COLO668 (cell line): ENCODE measurements around the gene UBR4.
"Not testable (repeated sequence)": the region's sequence is repeated elsewhere in the genome, so short reads cannot be mapped to it uniquely, and the experiment has no call there.

Experiments
- DNase-seq: peaks from one replicate; lab custom pipeline; 2025; ENCODE audit not compliant: unreplicated experiment; lab: John Stamatoyannopoulos, UW

UBR4 gene

DNA sequence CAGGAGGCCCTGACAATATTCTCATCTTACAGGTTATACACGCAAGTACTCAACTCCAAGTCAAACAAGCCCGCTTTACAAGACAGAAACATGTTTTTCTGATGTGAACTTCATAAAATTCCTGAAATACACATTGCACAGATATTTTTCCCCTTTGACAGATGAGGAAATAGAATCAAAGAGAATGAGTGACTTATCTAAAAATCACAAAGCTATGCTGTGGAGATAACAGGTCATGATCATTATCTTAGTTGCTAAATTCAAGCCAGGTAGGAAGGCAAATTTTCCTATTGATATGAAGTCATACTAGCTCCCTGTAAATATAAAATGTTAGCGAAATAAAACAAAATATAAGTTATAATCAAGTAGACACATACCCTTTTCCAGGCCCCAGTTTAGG lies 18.3 kb downstream of the UBR4 start:
- no peak for DNase-seq

DNA sequence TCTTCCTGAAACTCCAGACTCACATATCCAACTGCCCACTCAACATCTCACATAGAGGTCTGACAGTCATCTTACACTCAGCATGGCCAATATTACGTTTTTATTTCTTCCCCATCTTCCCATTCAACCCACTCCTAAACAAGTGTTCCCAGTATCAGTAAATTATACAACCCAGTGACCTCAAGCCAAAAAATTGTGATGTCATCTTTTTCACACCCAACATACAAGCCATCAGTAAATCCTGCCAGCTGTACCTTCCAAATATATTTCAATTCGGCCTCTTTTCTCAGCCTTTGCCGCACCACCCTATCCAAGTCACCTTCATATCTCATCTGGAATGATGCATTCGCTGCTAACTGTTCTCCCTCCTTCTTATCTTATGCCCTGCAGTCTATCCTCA lies 19.6 kb downstream of the UBR4 start:
- no peak for DNase-seq

DNA sequence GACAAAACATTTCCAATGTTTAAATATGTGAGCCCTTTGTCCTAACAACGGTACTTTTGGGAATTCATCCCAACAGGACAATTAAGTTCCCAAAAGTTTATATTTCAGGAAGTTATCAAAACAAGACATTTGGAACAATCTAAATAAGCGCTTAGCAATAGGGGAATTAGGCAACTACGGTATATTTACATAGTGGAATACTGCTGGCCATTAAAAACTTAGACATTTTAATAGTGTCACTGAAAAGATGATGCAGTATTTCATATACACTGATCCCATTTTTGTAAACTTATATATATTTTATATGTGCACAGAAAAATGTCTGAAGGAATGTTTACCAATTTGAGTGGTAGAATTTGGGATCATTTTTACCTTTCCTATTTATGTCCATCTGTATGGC lies 20.8 kb downstream of the UBR4 start:
- DNase-seq, result no peak

DNA sequence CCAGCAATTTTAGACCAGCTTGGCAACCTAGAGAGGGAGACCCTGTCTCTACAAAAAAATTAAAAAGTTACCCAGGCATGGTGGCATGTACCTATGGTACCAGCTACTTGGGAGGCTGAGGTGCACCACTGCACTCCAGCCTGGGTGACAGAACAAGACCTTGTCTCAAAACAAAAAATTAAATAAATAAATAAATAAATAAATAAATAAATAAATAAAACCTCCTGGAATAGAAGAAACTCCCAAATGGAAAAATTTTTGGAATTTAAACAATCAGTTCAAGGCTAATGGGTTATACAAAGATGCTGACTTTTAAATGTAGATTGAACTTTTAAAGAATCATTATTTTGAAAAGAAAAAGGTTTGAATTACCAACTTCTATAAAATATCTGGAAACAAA lies 22.2 kb downstream of the UBR4 start:
- no peak for DNase-seq

DNA sequence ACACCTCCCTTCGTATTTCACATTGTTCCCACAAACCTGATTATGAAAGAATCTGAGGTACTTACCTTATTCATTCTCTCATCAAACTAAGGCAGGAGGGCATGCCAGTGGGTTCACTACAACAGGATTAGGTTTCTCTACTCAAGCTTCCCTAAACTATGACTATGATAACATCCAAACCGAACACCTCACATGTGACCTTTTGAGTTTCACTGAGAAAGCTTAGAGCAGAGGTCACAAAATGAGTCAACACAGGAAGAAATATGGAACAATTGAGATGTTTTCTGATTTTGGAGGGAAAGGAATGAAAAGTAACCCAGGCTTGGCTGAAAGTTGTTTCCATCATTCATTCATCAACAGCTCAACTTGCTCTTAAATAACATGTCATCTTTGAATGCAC lies 24.1 kb downstream of the UBR4 start:
- no peak for DNase-seq

DNA sequence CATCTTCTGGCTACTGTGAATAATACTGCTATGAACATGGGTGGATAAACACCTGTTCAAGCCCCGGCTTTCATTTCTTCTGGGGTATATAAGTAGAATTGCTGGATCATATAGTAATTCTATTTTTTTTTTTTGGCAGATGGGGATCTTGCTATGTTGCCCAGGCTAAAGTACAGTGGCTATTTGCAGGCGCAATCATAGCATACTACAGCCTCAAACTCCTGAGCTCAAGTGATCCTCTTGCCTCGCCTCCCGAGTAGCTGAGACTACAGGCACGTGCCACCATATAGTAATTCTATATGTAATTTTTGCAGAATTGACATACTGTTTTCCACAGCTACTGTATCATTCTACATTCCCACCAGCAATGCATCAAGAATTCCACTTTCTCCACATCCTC lies 27.8 kb downstream of the UBR4 start:
- DNase-seq, result no peak

DNA sequence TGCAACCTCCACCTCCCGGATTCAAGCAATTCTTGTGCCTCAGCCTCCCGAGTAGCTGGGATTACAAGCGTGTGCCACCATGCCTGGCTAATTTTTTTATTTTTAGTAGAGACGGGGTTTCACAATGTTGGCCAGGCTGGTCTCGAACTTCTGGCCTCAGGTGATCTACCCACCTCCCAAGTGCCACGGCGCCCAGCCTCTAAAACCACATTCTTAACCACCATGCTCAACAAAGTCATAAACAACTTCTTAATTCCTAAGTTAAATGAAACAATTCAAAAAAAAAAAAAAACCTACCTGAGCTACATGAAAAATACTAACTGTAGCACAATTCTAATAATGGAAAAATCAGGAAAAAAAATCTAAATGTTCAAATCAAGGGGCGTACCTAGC lies 29.8 kb downstream of the UBR4 start:
- not testable (repeated sequence) for DNase-seq

DNA sequence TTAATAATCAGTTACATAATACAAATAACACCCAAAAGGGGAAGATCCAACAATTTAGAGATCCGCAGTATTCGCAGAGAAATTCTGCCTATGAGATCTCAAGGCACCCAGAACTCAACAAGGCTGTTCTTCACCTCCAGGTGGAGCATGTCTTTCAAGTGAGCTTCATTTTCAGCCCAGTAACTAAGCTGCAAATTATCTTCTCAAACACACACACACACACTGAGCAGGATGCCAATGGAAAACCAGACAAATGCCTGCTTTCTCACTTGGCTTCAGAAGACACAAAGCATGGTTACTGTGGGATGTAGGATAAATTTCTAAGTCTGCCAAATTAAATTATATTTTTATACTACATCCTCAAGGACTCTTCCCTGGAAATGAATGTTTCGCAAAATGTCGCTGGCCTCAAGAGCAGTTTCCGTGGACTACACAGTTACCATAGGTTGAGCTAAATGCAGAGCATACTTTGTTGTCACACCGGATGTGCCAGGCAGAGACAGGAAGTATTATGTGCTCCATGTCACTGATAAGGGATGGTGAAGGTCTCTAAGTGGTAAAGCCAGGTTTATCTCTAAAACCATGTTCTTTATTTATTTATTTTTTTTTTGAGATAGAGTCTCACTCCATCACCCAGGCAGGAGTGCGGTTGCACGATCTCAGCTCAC lies 30.3 kb downstream of the UBR4 start:
- no peak for DNase-seq

DNA sequence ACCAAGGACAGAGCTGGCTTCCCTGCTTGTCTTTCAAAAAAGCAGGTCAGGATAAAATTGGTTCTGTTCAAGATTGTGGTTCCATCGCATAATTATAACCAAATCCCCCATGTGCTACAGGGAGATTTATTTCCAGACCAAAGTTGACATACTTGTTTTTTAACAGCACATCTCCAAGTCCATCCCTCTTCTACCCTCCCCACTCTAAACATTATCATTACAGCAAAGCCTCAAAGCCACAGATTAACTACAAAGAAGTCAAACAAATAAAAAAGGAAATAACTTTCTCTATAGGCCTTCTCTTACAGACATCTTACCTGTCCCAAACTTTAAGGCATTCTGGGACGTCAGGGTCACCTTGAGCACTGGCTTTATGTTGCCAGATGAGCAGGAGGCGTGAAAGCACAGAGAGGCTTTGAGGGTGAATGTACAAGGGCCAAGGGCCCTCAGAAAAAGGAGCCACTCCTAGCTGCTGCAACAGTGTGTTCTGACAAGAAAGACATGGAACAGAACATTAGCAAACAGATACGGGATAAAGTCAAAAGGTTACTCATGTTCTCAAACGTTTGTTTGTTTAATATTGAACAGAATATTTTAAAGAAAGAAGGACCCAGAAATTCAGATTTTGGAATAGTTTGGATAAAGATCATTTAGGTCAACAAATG lies 31.2 kb downstream of the UBR4 start:
- DNase-seq, result no peak

DNA sequence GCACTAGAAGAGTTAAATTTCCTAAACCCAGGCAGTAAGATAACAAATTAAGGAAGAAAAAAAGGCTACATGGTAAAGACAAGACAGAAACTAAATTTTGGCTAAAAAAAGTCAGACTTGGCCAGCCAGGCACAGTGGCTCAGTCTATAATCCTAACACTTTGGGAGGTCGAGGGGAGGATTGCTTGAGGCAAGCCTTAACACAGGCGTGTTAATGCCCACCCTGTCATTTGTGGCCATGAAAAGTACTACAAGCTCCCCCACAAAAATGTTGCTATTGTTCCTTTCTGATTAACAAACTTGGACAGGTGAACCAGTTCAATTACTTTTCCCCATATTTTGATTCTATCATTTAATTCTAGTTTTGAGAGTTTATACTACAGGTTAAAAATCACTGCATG lies 32.3 kb downstream of the UBR4 start:
- DNase-seq, result no peak

DNA sequence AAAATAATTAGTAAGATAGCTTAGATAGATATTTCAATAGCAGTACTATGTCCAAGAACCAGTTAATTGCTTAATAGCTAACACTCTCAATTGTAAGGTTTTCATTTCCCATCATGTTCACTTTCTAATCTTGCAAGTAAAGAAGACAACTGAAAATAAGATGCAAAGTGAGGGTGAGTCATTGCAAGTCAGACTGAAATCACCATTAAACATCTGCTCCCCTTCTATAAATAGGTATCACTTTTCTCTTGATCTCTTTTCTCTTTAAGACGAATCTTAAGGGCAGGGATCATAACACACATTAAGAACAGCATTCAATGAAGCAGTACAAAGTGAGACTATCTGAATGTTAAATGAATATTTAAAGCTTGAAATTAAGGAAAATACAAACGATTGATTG lies 40.4 kb downstream of the UBR4 start:
- no peak for DNase-seq

DNA sequence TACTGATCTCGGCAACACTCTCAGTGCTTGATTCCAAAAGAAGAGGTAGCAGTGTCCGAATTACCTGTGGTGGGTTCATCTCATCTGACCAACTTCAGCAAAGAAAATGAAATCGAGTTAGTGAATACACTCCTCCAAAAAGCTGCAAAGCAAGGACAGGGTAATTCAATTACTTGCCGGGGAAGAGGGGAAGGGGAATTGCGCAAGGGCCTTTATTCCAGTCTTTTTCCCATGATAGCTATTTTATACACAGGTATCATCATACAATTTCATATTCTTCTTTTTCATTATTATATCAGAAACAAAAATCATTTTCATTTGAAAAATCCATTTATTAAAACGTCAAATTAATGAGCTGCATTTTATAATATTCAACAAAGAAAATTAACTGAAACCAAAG lies 42.9 kb downstream of the UBR4 start:
- DNase-seq, result no peak

DNA sequence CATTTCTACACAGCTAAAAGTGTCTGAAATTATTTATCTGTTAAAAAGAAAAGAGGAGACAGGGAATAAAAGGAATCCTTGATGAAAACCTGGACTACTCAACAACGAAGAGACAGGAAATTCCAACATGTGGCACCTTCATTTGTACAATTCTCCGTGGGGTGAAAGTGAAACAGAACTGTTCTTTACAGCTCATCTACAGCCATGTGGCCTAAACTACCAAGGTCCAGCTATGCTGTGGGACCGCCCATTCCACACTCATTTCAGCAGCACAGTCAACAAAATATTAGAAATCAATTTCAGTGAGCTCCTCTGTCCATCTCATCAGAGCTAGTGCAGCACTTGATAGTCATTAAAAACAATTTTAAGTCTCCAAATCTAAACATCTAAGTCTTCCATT lies 44.0 kb downstream of the UBR4 start:
- DNase-seq, result no peak

DNA sequence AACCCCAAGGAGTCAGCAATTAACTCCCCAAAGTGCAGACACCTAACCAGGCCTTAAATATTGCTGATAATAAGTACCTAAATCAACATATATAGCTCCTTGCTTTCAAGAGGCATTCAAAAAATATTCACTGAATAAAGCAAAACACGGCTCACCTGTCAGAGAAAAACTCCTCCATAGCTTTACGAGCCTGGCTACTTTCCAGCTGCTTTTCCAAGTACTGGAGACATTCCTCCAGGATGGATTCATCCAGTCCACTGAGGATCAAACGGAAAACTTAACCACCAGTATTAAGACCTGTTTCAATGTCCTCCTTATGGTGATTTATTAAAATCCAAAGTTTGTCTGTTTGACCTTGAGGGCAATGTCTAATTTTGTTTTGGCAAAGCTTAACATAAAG lies 44.6 kb downstream of the UBR4 start:
- no peak for DNase-seq

DNA sequence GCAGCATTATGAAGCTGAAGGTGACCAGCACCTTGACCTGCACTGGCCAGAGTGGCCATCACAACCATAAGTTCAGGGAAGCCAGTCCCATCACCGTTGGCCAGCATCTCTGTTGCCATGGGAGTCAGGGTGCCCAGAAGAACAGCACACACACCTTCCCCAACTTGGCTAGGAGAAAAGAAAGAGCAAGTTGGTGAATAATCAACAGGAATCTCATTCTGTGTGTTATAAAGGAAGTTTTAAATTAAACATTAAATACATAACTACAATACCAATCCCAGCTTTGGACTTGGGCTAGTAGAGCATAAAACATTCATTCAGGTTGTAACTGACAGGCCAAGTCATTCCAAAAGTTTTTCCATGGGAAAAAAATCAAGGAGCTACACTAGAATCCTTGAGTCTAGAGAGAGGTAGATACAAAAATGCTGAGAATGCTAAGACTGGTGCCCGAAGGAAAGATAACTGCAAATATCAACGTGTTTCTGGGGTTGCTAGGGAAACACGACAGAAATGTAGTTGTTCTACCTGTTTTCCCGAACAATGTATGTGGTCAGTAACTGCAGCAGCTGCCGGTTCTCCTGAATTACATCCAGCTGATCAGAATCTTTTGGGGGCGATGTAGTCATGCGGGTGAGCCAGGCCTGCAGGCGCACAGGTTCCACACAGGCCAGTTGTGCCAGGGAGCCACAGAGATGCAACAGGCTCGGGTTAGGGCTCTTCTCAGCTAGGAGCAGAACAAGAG lies 45.6 kb downstream of the UBR4 start:
- DNase-seq, result no peak

DNA sequence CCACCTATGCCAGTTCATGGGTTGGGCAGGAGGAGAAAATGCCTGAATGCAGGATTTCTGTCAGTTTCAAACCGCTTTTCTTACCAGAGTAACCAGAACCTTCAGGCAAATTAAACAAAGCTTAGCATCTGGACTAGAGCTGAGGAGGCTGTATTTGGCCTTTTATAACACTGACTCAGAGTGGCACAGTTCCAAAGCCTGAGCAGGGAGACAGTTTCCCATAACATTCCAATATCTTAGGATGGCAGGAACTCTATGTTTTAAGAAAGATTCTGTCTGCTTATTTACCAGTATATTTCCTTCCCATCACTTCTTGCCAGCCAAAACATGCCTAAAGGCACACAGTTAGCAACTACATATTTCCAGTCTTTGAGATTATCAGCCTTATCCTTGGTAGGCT lies 46.8 kb downstream of the UBR4 start:
- DNase-seq, result no peak

DNA sequence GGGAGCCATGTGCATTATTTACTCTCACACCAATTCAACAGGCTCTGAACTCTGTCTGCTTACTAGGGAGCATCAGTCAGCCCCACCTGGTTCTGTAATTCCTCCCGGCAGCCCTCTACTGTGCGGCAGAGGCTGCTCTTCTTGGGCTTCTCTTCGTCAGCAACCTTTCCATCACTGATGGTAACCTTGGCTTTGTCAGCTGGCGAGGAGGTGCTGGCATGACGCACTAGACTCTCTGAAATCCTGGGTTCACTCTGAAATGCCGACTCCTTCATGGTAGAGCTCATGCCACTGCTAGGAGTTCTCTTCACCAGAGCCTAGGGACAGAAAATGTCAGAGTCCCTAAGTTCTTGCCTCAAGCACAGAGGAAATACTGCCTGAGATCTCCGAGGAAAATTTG lies 49.2 kb downstream of the UBR4 start:
- DNase-seq, result no peak

DNA sequence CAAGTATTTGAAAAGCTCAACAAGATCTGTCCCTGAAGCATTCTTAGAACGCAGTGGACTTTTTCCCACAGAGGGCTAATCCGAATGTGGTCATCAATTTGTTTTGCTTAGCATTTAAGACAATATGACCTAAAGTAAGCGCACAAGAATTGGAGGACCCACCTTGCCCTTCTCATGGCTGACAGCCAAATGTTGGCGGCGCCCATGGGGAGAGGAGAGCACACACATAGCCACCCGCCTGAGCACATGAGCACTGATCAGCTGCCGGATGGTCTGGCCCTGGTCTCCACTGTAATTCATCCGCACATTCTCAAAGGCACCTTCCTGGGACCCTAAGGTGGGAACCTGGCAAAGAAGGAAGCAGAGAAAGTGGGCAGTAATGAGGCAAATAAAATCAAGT lies 52.4 kb downstream of the UBR4 start:
- no peak for DNase-seq

DNA sequence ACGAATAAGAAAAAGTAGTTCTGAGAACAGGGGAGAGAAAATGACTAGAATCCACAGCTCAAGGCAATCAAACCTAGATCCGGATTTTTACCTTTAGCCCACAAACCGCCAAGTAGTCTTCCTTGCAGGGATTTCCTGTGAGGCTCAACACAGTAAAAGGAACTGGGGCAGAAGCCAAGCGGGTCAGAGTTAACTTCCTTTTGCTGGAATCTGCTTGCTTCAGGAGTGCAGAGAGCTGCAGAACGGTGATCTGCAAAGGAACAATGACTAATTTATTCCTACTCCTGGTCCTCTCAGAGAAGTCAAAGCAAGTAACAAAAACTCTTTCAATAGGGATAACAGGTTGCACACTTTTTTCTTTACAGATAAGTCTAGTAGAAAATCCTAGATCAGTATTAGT lies 53.4 kb downstream of the UBR4 start:
- no peak for DNase-seq

DNA sequence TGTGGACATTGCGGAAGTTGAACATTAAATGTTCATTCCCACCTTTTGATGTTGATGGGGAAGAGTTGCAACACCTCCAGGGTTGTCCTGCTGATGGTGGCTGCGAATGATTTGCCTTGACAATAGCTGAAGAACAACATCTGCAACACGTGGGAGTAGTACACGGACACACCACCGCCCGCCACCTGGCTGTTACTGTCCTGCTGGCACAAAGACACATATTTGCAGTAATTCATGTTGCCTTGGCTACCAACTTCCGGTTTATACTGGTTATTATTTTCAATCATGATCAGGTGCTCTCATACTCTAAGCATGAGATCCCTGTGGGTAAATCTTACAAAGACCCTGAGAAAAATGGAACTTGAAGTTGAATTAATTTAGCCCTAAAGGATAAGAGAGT lies 55.2 kb downstream of the UBR4 start:
- DNase-seq, result peak; percentile 42

DNA sequence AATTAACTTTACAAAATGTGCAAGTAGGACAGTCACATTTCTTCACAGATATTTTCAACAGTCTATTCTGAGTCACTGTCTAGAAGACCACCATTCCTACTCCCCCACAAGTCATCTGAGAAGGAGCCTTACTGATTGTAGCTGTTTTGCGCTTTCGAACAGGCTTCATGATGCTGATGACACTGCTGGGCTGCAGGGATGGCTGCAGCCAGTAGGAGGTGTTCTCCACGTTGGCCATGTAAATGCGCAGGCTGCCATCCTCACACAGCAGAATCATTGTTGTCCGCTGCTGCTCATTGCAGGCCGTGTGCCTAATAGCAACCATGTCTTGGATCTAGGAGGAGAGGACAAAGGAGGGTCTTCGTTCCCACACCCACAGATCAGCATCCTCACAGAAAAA lies 56.9 kb downstream of the UBR4 start:
- DNase-seq, result no peak

DNA sequence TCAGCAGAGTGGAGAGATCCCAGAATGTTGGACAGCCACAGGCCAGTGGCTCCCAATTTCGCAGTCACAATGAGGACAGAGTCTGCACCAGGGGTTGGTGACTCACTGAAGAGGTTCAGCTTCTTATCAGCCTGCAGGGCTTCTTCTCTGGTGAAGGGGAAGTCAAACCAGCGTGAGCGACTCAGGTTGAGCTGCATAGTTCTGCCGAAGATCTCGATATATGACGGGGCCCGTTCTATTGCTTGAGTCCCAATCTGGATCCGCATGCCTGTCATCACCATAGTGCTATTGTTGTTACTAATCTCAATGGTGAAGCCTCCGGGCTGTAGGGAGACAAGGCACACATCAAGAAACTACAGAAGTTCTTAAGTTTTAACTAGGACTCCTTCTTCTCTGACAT lies 58.5 kb downstream of the UBR4 start:
- DNase-seq, result no peak

DNA sequence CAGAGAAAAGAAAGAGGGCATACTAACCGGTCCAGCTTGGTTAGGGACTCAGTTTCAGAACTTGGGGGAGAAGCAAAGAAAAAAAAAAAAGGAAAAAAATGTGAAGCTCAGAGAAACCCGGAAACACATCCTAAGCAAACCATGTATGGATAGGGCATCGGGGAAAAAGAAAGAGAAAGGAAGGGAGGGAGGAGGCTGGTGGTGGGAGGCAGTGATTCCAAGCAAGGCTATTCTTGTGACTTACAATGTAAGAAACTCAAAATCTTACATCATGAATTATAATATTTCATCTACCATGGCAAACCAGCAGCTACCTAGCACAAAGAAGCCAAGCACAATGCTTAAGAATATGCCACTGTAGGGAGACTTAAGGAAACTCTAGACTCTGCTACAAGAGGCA lies 60.3 kb downstream of the UBR4 start:
- no peak for DNase-seq
